ENCODE results near the gene BPIFA2. TPM values are rescaled to one million over a fixed set of nuclear protein-coding genes. Genes with fewer than 3 reads are reported as not detected.
"Not testable (repeated sequence)": the region's sequence is repeated elsewhere in the genome, so short reads cannot be mapped to it uniquely, and the experiment has no call there.

BPIFA2 gene
- total RNA-seq, 1 experiment from 2014 or later = not detected

- no peak overlapping the region for H3K4me3 ChIP-seq
- no peaks in the 10 kb centered on the region for H3K27me3 ChIP-seq
- no peaks in the 10 kb centered on the region for H3K36me3 ChIP-seq
- no peaks in the 10 kb centered on the region for H3K9me3 ChIP-seq
- DNase-seq = no peak
Measured at GRCh38 chr20:33177866-33178265, 9.9 kb downstream of the BPIFA2 start.

GRCh38 chr20:33178726-33179125, 10.8 kb downstream of the BPIFA2 start:
- Histone ChIP-seq H3K4me3 (no peak overlapping the region), H3K27me3 (no peaks in the 10 kb centered on the region), H3K36me3 (no peaks in the 10 kb centered on the region), H3K9me3 (no peaks in the 10 kb centered on the region)
- no peak for DNase-seq

GRCh38 chr20:33180169-33180568, 12.2 kb downstream of the BPIFA2 start:
- no peak overlapping the region for H3K4me3 ChIP-seq
- H3K36me3 ChIP-seq = no peaks in the 10 kb centered on the region
- H3K27me3 ChIP-seq = no peaks in the 10 kb centered on the region
- DNase-seq = no peak
- no peaks in the 10 kb centered on the region for H3K9me3 ChIP-seq

- H3K9me3 ChIP-seq = no peaks in the 10 kb centered on the region
Measured at GRCh38 chr20:33181482-33182093, 13.6 kb downstream of the BPIFA2 start.

GRCh38 chr20:33183312-33183711, 15.4 kb downstream of the BPIFA2 start:
- Histone ChIP-seq H3K9me3 (no peaks in the 10 kb centered on the region), H3K27me3 (no peaks in the 10 kb centered on the region), H3K4me3 (no peak overlapping the region), H3K36me3 (no peaks in the 10 kb centered on the region)
- no peak for DNase-seq

More at GRCh38 chr20:33181482-33182093, 13.6 kb downstream of the BPIFA2 start:
- H3K27me3 ChIP-seq = no peaks in the 10 kb centered on the region
- no peak for DNase-seq
- H3K36me3 ChIP-seq = no peaks in the 10 kb centered on the region
- no peak overlapping the region for H3K4me3 ChIP-seq

- not testable (repeated sequence) for H3K27me3 ChIP-seq, H3K4me3 ChIP-seq, H3K36me3 ChIP-seq, DNase-seq, H3K9me3 ChIP-seq
Measured at GRCh38 chr20:33185031-33185590, 17.2 kb downstream of the BPIFA2 start.

GRCh38 chr20:33187491-33187890, 19.5 kb downstream of the BPIFA2 start:
- Histone ChIP-seq H3K36me3 (no peaks in the 10 kb centered on the region), H3K4me3 (no peak overlapping the region), H3K9me3 (no peaks in the 10 kb centered on the region), H3K27me3 (no peaks in the 10 kb centered on the region; the same call in 1 of the 2 replicates)
- no peak for DNase-seq

- DNase-seq = no peak
- H3K4me3 ChIP-seq = no peak overlapping the region
Measured at GRCh38 chr20:33188421-33188820, 20.5 kb downstream of the BPIFA2 start.

GRCh38 chr20:33191484-33191883, 23.5 kb downstream of the BPIFA2 start:
- Histone ChIP-seq H3K36me3 (no peaks in the 10 kb centered on the region), H3K27me3 (no peaks in the 10 kb centered on the region; the same call in 1 of the 2 replicates), H3K4me3 (no peak overlapping the region), H3K9me3 (no peaks in the 10 kb centered on the region)
- DNase-seq = no peak

More at GRCh38 chr20:33188421-33188820, 20.5 kb downstream of the BPIFA2 start:
- Histone ChIP-seq H3K27me3 (no peaks in the 10 kb centered on the region; the same call in 1 of the 2 replicates), H3K36me3 (no peaks in the 10 kb centered on the region), H3K9me3 (no peaks in the 10 kb centered on the region)

- H3K4me3 ChIP-seq = no peak overlapping the region
- H3K27me3 ChIP-seq = no peaks in the 10 kb centered on the region; the same call in 1 of the 2 replicates
- no peaks in the 10 kb centered on the region for H3K9me3 ChIP-seq
- H3K36me3 ChIP-seq = no peaks in the 10 kb centered on the region
- no peak for DNase-seq
Measured at GRCh38 chr20:33191955-33192354, 24.0 kb downstream of the BPIFA2 start.

GRCh38 chr20:33192912-33193501, 25.0 kb downstream of the BPIFA2 start:
- Histone ChIP-seq H3K9me3 (no peaks in the 10 kb centered on the region), H3K4me3 (no peak overlapping the region), H3K27me3 (no peaks in the 10 kb centered on the region; the same call in 1 of the 2 replicates), H3K36me3 (no peaks in the 10 kb centered on the region)
- DNase-seq = no peak

- Histone ChIP-seq H3K36me3 (no peaks in the 10 kb centered on the region), H3K4me3 (no peak overlapping the region), H3K27me3 (peaks cover 10% of the 10 kb centered on the region), H3K9me3 (no peaks in the 10 kb centered on the region)
- DNase-seq = no peak
Measured at GRCh38 chr20:33199026-33199425, 31.1 kb downstream of the BPIFA2 start.

- Histone ChIP-seq H3K27me3 (peaks cover 18% of the 10 kb centered on the region), H3K9me3 (no peaks in the 10 kb centered on the region), H3K4me3 (no peak overlapping the region), H3K36me3 (no peaks in the 10 kb centered on the region)
- no peak for DNase-seq
Measured at GRCh38 chr20:33202451-33202850, 34.5 kb downstream of the BPIFA2 start.

GRCh38 chr20:33203444-33203843, 35.5 kb downstream of the BPIFA2 start:
- H3K27me3 ChIP-seq = peaks cover 18% of the 10 kb centered on the region
- H3K9me3 ChIP-seq = no peaks in the 10 kb centered on the region
- no peak for DNase-seq
- no peaks in the 10 kb centered on the region for H3K36me3 ChIP-seq
- H3K4me3 ChIP-seq = no peak overlapping the region

GRCh38 chr20:33209789-33210188, 41.8 kb downstream of the BPIFA2 start:
- DNase-seq = peak; percentile 50
- H3K27me3 ChIP-seq = peaks cover 5% of the 10 kb centered on the region; the same call in 1 of the 2 replicates
- H3K9me3 ChIP-seq = no peaks in the 10 kb centered on the region
- H3K4me3 ChIP-seq = no peak overlapping the region
- no peaks in the 10 kb centered on the region for H3K36me3 ChIP-seq

- peaks cover 2% of the 10 kb centered on the region; the same call in 1 of the 2 replicates for H3K27me3 ChIP-seq
- no peak for DNase-seq
- H3K4me3 ChIP-seq = no peak overlapping the region
Measured at GRCh38 chr20:33210371-33210770, 42.4 kb downstream of the BPIFA2 start.

GRCh38 chr20:33211817-33212424, 44.0 kb downstream of the BPIFA2 start:
- Histone ChIP-seq H3K27me3 (peaks cover 2% of the 10 kb centered on the region; the same call in 1 of the 2 replicates), H3K4me3 (no peak overlapping the region), H3K36me3 (no peaks in the 10 kb centered on the region), H3K9me3 (no peaks in the 10 kb centered on the region)
- DNase-seq = peak; percentile 39

More at GRCh38 chr20:33210371-33210770, 42.4 kb downstream of the BPIFA2 start:
- Histone ChIP-seq H3K36me3 (no peaks in the 10 kb centered on the region), H3K9me3 (no peaks in the 10 kb centered on the region)
